ENCODE data around the gene MAP3K14.

DNA sequence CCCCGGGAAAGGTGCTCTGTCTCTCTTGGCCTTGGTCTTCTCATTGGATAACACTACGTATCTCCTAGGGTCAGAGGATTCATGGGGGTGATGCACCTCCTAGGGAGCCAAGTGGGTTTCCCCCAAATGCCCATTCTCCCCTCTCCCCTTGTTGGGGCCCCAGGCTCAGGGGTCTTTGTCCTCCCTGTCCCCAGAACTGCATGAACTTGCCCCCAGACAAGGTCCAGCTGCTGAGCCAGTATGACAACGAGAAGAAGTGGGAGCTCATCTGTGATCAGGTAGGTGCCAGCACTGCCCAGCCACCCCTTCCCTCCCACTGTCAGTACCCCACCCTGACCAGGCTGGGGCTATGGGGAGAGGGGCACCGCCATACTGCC lies 86.4 kb downstream of the MAP3K14 start:
- TF ChIP-seq POLR2A (IDR thresholded peaks at IDR 0.05; ENCODE audit: low read length) (no peak), GATA1 (IDR thresholded peaks at IDR 0.05; ENCODE audit: low read depth, low read length) (no peak)
